Sigmoid colon (tissue), 4 donors: ENCODE measurements around the gene TRAF3.

Experiments used
- EP300 ChIP-seq, 4 donors: sonication (generic); formaldehyde crosslinking; IDR thresholded peaks; one replicate each; pipeline ENCODE4 v1.6.1; 2017; ENCODE audit warnings: antibody characterized with exemption in 4 of 4
- POLR2A ChIP-seq, 2 donors: fragments of 450-650 bp; IDR thresholded peaks; one replicate each; pipeline ENCODE4 v1.6.1; 2016; ENCODE audit warnings: antibody characterized with exemption in 2 of 2, mild to moderate bottlenecking in 2 of 2, moderate library complexity in 2 of 2
- POLR2AphosphoS5 ChIP-seq, 4 donors: sonication (generic); formaldehyde crosslinking; IDR thresholded peaks; one replicate each; pipeline ENCODE4 v1.6.1; 2017; ENCODE audit warnings: antibody characterized with exemption in 4 of 4
- TF ChIP-seq, protein P1 (sequence below), 4 experiments: fragments of 450-650 bp in 3 of 4; fragments of 200-600 bp in 1 of 4; IDR thresholded peaks; one replicate each; pipeline ENCODE4 v1.5.1; 2016 to 2019; ENCODE audit warnings: antibody characterized with exemption in 4 of 4, mild to moderate bottlenecking in 3 of 4, moderate library complexity in 2 of 4

- TF ChIP-seq EP300 (IDR thresholded peaks at IDR 0.05) (no peak), POLR2A (IDR thresholded peaks at IDR 0.05) (no peak), POLR2AphosphoS5 (IDR thresholded peaks at IDR 0.05) (no peak)
- TF ChIP-seq, protein P1, sequence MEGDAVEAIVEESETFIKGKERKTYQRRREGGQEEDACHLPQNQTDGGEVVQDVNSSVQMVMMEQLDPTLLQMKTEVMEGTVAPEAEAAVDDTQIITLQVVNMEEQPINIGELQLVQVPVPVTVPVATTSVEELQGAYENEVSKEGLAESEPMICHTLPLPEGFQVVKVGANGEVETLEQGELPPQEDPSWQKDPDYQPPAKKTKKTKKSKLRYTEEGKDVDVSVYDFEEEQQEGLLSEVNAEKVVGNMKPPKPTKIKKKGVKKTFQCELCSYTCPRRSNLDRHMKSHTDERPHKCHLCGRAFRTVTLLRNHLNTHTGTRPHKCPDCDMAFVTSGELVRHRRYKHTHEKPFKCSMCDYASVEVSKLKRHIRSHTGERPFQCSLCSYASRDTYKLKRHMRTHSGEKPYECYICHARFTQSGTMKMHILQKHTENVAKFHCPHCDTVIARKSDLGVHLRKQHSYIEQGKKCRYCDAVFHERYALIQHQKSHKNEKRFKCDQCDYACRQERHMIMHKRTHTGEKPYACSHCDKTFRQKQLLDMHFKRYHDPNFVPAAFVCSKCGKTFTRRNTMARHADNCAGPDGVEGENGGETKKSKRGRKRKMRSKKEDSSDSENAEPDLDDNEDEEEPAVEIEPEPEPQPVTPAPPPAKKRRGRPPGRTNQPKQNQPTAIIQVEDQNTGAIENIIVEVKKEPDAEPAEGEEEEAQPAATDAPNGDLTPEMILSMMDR (IDR thresholded peaks at IDR 0.05) = no peak
These were observed 124.4 kb downstream of the TRAF3 start for GRCh38 chr14:102901633-102902032.
